Stimulated activated CD4-positive, alpha-beta T cell treated with anti-CD3 and anti-CD28 coated beads, Interleukin-2, amount 100 ng/mL, for 24 hours (primary cell): ENCODE results near the gene MGRN1.
"Not testable (repeated sequence)": the region's sequence is repeated elsewhere in the genome, so short reads cannot be mapped to it uniquely, and the experiment has no call there.

Source experiments
- DNase-seq, 2 donors: peaks; one replicate each; pipeline ENCODE4 v3.0.0-alpha.2; 2020

The MGRN1 gene

GRCh38 chr16:4701791-4702465, 77.3 kb downstream of the MGRN1 start:
- DNase-seq = no peak

DNA sequence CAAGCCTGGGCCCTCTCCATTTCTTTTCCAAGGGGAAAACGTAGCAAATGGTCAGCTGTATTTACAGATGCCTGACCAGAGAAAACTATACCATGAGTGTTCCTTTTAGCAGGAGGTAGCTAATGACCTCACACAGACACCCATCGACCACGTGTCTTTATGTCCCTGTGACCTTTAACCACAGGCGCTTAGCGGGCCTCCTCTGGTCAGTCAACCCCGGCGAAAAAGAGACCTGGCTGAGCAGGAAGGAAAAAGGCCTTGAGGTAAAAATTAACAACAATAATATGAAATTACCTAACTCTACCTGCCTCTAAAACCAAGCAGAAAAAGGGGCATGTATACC, 77.8 kb downstream of the MGRN1 start:
- no peak for DNase-seq

GRCh38 chr16:4703906-4704305, 79.3 kb downstream of the MGRN1 start:
- no peak for DNase-seq

- no peak for DNase-seq
These were observed 79.9 kb downstream of the MGRN1 start for GRCh38 chr16:4704491-4704890.

DNA sequence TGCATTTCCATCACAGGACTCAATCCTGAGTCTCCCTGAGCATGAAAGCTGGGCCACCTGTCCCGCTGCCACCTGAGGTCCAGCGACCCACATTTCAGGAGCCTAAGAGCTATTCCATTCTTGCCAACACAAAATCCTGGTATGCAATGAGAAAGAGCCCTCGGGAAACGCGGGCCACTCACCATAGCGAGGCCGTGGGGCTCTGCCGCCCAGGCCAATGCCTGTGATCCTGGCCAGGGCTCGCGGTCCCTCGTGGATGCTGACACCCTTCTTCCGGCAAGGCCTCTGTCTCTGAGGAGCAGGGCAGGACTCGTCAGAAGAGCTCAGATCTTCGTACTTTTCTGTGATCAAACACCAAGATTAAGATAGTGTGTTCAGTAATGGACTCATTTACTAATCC, 80.3 kb downstream of the MGRN1 start:
- DNase-seq = no peak

- DNase-seq = no peak
These were observed 82.2 kb downstream of the MGRN1 start for GRCh38 chr16:4706871-4707270.

DNA sequence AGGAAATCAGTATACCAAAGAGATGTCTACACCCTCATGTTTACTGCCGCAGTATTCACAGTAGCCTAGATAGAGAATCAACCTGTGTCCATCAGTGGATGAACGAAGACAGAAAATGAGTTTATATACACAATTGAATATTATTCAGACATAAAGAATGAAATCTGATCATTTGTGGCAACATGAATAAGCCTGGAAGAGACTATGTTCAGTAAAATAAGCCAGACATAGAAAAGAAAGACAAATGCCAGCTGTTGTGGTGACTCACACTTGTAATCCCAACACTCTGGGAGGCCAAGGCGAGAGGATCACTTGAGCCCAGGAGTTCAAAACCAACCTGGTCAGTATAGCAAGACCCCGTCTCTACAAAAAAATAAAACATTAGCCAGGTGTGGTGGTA, 84.9 kb downstream of the MGRN1 start:
- no peak for DNase-seq

DNA sequence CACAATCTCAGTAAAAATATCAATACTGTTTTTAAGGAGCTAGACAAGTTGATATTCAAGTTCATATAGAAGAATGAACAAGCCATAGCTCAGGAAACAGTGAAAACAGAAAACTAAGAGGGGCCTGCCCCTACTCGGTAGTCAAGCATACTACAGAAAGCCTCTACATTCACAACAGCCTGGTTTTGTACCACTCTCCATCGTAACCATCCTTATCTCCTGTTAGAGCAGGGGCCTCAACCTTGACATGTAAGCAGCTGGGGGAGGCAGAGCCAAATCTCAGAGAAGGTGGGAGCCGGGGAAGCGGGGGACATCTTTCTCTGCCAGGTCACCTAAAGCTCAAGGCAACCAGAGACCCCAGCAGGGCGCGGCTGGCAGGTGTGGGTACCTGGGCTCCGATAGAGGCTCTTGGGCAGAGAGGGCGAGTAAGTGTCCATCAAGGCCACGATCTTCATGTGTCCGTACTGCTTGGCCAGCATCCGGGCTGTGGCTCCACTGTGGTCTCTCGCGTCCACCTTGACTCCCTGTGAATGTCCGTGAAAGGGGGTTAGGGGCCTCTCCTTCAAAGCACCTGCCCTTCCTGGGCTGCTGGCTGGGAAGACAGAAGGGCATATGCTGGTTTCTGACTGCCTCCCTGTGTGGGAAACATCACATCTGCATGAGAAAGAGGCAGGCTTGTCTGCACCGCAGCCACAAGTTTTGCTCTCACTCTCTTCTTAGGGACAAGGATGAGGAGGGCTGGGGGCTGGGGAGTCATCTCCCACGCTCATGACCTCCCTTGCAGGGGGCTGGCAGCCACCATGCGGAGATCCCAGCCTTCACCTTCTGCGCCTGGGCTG, 89.3 kb downstream of the MGRN1 start:
- no peak for DNase-seq

DNA sequence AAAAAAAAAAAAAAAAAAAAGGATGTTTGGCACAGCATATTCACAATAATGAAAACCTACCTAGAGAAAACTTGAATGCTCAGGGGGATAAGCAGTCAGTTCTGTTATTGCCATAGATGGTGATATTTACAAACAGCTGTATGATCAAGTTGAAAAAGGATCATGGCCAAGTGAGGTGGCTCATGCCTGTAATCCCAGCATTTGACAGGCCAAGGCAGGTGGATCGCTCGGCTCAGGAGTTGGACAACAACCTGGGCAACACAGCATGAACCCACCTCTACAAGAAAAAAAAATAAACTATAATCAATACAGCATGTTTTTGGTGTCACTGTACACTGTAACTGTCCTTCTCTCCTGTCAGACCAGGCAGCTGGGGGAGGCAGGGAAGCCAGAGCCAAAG, 90.4 kb downstream of the MGRN1 start:
- no peak for DNase-seq

DNA sequence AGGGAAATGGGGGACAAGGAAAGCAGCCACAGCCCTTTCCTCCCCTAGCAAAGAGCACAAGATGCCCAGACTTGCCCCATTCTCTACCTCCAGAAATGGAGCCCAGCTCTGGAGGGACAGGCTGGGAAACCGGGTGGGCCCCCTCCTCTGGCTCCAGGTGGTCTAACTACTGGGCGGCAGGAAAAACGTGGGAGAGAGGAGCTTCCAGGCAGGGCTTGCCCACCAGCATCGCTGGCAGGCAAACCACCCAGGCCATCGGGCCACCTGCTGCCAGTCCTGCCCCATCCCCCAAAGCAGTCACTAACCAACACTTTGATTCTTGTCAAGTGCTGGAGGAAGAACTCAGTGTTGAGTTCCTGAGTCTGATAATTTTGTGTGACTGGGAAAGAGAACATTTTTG, 93.8 kb downstream of the MGRN1 start:
- DNase-seq = no peak

- DNase-seq = no peak
These were observed 98.6 kb downstream of the MGRN1 start for GRCh38 chr16:4723071-4723767.

DNA sequence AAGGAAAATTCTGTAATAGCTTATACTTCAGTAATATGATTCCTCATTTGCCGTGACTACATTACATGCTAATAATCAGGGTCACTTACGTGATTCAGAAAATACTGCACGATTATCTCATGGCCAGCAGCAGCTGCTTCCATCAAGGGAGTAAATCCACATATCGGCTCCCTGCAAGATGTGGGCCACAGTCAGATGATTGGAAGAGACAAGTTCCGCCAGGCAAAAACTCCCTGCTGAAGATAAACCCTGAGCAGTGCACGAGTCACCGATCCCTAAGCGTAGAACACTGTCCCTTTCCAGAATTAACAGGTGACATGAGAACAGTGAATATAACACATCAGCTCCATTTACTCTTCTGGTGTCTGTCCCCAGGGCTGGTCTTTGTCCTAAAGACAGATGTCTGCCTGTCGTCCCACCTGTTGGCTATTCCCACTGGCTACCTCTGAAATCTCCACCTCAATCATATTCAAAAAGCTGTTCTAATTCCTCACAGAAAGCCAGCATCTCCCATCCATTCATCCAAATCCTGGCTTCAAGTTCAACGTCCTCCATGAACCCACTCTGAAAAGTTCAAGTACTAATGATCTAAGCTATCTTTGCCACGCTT, 100.1 kb downstream of the MGRN1 start:
- no peak for DNase-seq

DNA sequence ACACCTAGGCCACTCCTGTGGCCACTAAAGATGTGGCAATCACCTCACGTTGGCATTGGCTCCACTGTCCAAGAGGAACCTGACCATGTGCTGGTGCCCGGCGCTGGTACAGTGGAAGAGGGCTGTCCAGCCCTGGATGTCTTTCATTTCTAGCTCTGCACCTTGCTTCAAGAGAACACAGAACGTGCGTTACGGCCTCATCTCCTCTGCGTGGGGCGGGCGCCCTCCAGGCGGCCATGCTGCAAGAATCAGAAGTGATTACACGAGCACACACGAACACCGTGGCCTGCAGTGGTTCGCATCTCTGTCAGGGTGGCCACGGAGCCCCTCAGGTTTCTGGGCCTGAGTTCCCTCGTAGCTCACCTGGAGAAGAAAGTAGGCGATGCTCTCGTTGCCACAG, 102.0 kb downstream of the MGRN1 start:
- no peak for DNase-seq

DNA sequence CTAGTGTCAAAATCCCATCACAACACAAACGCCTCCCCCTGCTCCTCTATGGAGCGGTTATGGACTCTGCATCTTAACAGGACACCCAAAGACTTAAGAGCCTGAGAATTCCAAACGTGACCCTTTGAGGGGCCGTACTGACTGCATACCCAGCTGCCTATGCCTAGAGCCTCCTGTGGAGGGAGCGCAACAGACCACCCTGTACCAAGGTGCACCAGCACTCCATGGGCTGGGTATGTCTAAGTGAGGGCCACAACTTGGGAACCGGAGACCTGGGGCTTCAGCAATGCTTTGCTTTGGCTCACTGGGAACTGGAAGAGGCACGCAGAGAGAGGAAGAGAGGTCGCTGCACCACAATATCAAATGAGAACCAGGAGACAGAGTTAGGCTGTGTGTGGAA, 104.0 kb downstream of the MGRN1 start:
- DNase-seq = no peak

DNA sequence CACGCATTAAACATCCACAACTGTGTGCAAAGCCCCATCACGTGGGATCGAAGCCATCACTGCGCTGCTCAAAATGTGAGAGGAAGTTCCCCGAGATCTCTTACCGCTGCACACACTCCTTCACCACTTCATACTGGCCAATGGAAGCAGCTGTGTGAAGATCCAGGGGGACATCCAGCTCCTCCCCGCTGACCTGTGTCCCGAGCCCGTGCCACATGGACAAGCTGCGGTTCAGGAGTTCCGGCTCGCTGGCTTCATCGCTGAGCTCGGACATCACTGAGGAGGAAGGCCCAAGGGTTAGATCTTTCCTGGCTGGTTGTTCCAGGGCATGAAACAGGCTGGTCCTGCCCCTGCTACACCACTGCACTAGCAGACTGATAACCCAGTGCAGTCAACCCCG, 105.2 kb downstream of the MGRN1 start:
- DNase-seq = no peak

DNA sequence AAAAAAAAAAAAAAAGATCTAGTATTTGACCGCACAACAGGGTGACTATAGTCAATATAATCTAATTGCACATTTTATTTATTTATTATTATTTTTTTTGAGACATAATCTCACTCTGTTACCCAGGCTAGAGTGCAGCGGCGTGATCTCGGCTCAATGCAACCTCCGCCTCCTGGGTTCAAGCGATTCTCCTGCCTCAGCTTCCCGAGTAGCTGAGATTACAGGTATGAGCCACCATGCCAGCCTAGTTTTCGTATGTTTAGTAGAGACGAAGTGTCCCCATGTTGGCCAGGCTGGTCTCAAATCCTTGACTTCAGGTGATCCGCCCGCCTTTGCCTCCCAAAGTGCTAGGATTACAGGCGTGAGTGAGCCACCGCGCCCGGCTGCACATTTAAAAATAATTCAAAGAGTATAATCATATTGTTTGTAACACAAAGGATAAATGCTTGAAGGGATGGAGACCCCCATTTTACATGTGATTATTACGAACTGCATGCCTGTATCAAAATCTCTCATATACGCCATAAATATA, 108.7 kb downstream of the MGRN1 start:
- DNase-seq = no peak

DNA sequence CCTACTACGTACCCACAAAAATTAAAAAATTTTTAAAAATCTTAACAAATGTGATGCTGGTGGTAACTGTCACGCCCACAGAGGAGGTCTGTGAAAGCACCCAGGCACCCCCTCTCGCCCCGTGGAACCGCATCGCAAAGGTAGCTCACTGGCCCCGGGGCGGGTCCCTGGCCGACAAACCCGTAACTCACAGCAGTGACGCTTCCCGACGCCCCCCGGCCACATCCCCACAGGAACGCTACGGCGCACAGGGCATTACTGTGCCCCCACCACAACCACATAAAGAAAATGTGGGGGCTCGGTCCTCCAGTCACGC, 109.1 kb downstream of the MGRN1 start:
- DNase-seq = peak; percentile 40 to 45

DNA sequence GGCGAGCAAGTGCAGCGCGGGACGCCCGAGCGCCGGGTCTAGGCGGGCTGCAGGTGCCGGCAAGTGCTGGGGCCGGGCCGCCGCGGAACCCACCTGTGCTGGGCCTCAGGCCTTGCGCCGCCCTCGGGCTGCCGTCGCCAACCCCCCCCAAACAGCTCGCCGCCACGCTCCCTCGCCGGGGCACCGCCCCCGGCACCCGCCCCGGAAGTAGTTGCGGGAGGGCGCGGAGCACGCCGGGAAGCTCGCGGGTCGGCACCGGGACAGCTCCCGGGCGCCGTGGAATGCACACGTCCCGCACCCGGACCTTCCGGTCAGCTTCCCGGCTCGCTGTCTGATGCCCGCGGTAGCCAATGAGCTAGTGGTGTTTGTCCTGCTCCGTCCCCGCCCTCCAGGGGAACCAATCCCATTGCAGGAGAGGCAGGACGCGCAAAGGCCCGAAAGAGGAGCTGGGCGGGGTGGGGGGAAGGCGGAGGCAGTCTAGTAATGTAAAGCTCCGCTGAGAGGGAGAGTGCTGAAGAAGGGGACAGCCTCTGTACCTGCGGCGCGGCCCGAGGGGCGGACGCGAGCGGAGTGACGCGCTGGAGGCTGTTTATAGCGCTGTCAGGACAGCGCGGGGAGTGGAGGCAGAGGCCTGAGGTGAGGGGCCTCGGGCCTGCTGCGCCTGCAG, 109.6 kb downstream of the MGRN1 start, which contains the start of the genes ANKS3 and DNAAF8:
ANKS3 (minus strand) TSS at position 209 of the 667 bp plus-strand sequence. CDS start 4,122 bp downstream, outside the sequence.
DNAAF8 (plus strand) TSS at position 475 of the 667 bp plus-strand sequence. CDS start 1,978 bp downstream, outside the sequence.
- peak; percentile 80 to 82 for DNase-seq

DNA sequence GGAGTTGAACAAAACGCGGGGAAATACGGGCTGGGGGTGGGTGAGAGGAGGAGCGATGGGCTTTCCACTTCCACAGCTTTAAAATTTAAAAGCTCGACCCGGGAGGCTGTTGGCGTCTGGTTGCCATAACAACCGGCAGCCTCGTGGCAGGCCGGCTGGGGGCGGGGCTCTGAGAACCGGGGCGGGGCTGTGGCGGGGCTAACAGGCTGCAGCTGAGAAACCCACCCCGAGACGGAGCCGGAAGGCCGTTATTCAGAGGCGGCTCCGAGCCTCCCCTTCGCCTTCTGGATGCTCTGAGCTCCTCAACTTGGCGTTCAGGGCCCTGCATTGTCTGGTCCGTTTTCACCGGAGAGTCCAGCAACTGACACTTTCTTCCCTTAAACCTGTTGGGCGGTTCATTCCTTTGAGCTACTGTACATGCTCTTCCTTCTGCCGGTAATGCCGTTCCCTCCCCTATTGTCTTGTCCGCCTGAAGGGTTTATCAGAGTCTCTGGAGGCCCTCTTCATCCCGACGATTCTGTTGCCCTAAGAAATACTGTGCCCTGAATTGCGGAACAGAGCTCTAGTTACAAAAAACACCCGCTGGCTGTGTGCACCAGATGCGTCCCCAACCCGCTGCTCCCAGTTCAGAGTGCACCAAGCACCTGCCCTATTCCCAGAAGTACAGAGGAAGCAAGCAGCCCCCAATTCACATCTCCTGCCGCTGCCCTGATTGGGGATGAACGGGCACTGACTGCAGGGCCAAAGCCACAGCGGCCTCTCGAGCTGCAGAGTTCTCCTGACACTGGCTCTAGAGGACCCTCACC, 110.3 kb downstream of the MGRN1 start:
- DNase-seq = peak; percentile 92 to 94

DNA sequence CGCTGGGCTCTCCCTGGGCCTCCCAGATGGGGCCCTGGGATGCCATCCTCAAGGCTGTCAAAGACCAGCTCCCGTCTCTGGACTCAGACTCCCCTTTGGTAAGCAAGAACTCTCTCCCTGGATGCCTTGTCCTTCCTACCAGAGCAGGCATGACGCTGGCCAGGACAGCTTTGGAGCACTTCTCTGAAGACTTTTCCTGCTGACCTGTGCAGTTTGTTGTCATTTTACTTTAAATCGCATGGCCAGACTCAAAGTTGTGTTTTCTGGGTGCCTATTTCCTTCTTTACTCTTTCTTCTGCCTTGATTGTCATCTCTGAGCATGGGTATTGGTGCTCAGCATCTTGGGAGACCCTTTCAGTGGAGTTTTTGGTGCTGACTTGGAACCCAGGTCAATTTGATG, 111.9 kb downstream of the MGRN1 start:
- no peak for DNase-seq

GRCh38 chr16:4737545-4737944, 112.9 kb downstream of the MGRN1 start:
- DNase-seq = no peak

DNA sequence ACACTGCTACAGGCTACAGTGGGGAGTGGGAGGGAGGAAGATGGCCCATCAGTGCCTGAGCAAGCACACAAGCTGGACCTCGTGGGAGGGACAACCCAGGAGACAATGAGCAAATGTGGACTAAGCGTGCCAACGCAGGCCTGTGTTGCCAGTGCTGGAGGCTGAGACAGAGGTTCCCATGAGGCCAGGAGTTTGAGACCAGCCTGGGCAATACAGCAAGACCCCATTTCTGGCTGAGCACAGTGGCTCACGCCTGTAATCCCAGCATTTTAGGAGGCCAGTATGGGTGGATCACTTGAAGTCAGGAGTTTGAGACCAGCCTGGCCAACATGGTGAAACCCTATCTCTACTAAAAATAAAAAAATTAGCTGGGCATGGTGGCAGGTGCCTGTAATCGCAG, 113.7 kb downstream of the MGRN1 start:
- not testable (repeated sequence) for DNase-seq
